Thyroid gland (tissue), 4 donors: ENCODE measurements around the gene GNB5. TPM values are rescaled to one million over a fixed set of nuclear protein-coding genes. Genes with fewer than 3 reads are reported as not detected.
"Not testable (repeated sequence)": the region's sequence is repeated elsewhere in the genome, so short reads cannot be mapped to it uniquely, and the experiment has no call there.

Source experiments
- DNase-seq, 2 donors: peaks; one replicate each; pipeline ENCODE4 v3.0.0-alpha.2; 2019
- H3K27ac ChIP-seq, 3 donors: fragments of 200-600 bp; sonication (generic); 1 replicate in 2 of 3; 2 replicates in 1 of 3; pipeline ENCODE4 v1.5.1; 2016 to 2019; ENCODE audit warnings: mild to moderate bottlenecking in 1 of 3, moderate library complexity in 1 of 3
- H3K27me3 ChIP-seq: fragments of 200-600 bp; sonication (generic); one replicate; pipeline ENCODE4 v1.5.1; 2019
- H3K36me3 ChIP-seq, 2 donors: fragments of 200-600 bp; sonication (generic); one replicate each; pipeline ENCODE4 v1.5.1; 2016 to 2019
- H3K4me1 ChIP-seq, 2 donors: fragments of 200-600 bp; sonication (generic); one replicate each; pipeline ENCODE4 v1.5.1; 2017 to 2019
- H3K4me3 ChIP-seq, 3 donors: fragments of 200-600 bp; sonication (generic); replicated peaks in 1 of 3; 1 replicate in 2 of 3; 2 replicates in 1 of 3; pipeline ENCODE4 v1.5.1; 2016; ENCODE audit warnings: mild to moderate bottlenecking in 1 of 3
- H3K9me3 ChIP-seq: fragments of 200-600 bp; sonication (generic); one replicate; pipeline ENCODE4 v1.5.1; 2017
- POLR2A ChIP-seq, 2 donors: fragments of 450-650 bp; IDR thresholded peaks; one replicate each; pipeline ENCODE4 v1.6.1; 2017; ENCODE audit warnings: antibody characterized with exemption in 2 of 2, mild to moderate bottlenecking in 2 of 2, moderate library complexity in 1 of 2
- WGBS, 2 donors: methylation state at CpG; one replicate each; pipeline ENCODE4 v1.1.5; 2017; 5-methylcytosine and 5-hydroxymethylcytosine counted together
- intact Hi-C: fragments of 100-400 bp; cut with DNase I; formaldehyde crosslinking; loops from one replicate; pipeline ENCODE4 v1.15.1; 2023
- total RNA-seq, 4 donors: library from RNA; depleted of rRNA; stranded (reverse); fragments of >200 nt; gene quantifications; one replicate each; pipeline ENCODE4 v1.2.3, GENCODE V29; 2016
- TF ChIP-seq, protein P1 (sequence below), 6 experiments: fragments of 200-600 bp in 3 of 6; fragments of 450-650 bp in 3 of 6; sonication (generic) in 3 of 6; IDR thresholded peaks; one replicate each; pipeline ENCODE4 v1.5.1; 2016 to 2019; ENCODE audit warnings: antibody characterized with exemption in 6 of 6, mild to moderate bottlenecking in 2 of 6, inconsistent platforms in 1 of 6, moderate library complexity in 1 of 6

The GNB5 gene
- total RNA-seq, 4 donors from 2014 or later = 49.6 to 62.1 (median 54.4) TPM

DNA sequence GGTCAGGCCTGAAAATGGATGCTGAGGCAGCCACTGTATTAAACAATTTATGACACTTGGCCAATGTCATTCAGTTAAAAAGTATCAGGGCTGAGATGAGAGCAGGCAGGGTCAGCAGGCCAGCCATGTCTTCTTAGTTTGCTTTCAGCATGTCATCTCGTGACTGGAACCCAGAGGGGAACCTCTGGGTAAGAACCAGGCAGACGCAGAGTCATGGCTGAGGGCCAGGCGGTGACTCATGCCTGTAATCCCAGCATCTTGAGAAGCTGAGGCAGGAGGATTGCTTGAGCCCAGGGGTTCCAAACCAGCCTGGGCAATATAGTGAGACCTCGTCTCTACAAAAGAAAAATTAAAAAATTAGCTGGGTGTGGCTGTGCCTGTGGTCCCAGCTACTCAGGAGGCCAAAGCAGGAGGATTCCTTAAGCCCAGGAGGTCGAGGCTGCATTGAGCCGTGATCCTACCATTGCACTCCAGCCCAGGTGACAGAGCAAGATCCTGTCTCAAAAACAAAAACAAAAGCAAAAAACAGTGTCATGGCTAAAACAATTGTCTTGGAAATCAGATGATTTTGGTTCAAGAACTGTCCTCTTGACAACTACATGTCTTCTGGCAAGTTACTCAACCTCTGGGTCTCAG, 90.3 kb downstream of the GNB5 start:
- TF ChIP-seq, protein P1, sequence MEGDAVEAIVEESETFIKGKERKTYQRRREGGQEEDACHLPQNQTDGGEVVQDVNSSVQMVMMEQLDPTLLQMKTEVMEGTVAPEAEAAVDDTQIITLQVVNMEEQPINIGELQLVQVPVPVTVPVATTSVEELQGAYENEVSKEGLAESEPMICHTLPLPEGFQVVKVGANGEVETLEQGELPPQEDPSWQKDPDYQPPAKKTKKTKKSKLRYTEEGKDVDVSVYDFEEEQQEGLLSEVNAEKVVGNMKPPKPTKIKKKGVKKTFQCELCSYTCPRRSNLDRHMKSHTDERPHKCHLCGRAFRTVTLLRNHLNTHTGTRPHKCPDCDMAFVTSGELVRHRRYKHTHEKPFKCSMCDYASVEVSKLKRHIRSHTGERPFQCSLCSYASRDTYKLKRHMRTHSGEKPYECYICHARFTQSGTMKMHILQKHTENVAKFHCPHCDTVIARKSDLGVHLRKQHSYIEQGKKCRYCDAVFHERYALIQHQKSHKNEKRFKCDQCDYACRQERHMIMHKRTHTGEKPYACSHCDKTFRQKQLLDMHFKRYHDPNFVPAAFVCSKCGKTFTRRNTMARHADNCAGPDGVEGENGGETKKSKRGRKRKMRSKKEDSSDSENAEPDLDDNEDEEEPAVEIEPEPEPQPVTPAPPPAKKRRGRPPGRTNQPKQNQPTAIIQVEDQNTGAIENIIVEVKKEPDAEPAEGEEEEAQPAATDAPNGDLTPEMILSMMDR (IDR thresholded peaks at IDR 0.05) = no peak
- TF ChIP-seq POLR2A (IDR thresholded peaks at IDR 0.05) = no peak
- no peak overlapping the region for H3K27ac ChIP-seq
- no peak overlapping the region for H3K4me3 ChIP-seq
- H3K36me3 ChIP-seq = no peaks in the 10 kb centered on the region
- no peaks in the 10 kb centered on the region for H3K27me3 ChIP-seq
- peak; percentile 35 to 41 for DNase-seq
- no peaks in the 10 kb centered on the region for H3K9me3 ChIP-seq
- WGBS, 2 donors = 82 to 94% methylated on average over 6 of the region's 6 CpGs
- no peaks in the 10 kb centered on the region for H3K4me1 ChIP-seq
- intact Hi-C loops = no loop called here

DNA sequence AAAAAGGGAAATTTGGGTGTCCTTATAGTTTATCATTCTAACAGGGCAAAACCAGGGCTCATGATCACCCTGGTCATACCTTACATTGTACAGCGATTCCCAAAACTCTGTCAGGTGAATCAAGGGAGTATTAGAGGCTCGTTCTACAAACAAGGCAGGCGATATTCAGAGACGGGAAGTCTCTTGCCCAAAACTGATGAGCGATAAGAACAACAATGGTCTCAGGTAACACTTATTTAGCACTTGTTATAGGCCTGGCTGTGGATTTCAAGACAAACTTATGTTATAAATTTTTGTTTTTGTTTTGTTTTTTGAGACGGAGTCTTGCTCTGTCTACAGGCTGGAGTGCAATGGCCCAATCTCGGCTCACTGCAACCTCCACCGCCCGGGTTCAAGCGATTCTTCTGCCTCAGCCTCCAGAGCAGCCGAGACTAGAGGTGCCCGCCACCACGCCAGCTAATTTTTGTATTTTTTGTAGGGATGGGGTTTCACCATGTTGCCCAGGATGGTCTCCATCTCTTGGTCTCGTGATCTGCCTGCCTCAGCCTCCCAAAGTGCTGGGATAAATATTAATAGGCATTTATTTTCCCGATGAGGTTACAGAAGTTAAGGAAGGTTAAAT, 91.4 kb downstream of the GNB5 start:
- Histone ChIP-seq H3K9me3 (no peaks in the 10 kb centered on the region), H3K36me3 (no peaks in the 10 kb centered on the region), H3K27ac (no peak overlapping the region), H3K4me3 (no peak overlapping the region), H3K4me1 (peaks cover 0 to 3% of the 10 kb centered on the region in 2 donors), H3K27me3 (no peaks in the 10 kb centered on the region)
- TF ChIP-seq POLR2A (IDR thresholded peaks at IDR 0.05) = no peak
- TF ChIP-seq, protein P1 (IDR thresholded peaks at IDR 0.05) = no peak
- intact Hi-C loops = no loop called here
- DNase-seq = no peak
- WGBS, 2 donors = 91 to 92% methylated on average over 15 of the region's 15 CpGs

DNA sequence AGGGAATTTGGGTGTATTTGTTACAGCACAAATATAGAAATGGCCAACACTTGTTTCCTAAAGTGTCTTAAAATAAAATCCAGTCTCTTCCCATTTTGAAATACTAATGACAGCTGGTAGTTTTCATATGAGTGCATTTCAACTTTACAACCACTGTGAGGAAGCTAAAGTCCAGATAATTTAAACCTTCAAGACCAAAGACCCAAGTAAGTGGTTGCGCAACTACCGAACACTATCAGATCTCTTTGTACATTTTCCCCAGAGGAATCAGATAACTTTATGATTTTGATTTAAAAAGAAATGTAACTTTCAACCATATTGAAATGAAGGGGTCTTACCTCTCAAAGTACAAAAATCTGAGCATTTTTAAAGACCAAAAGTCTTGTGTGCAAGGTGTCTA, 92.9 kb downstream of the GNB5 start:
- 89 to 92% methylated on average over 2 of the region's 2 CpGs for WGBS, 2 donors
- Histone ChIP-seq H3K27ac (no peak overlapping the region), H3K27me3 (no peaks in the 10 kb centered on the region), H3K9me3 (no peaks in the 10 kb centered on the region), H3K4me1 (peaks cover 0 to 14% of the 10 kb centered on the region in 2 donors), H3K4me3 (no peak overlapping the region), H3K36me3 (no peaks in the 10 kb centered on the region)
- DNase-seq = no peak
- TF ChIP-seq, protein P1 (IDR thresholded peaks at IDR 0.05) = no peak
- TF ChIP-seq POLR2A (IDR thresholded peaks at IDR 0.05) = no peak
- intact Hi-C loops = no loop called here

DNA sequence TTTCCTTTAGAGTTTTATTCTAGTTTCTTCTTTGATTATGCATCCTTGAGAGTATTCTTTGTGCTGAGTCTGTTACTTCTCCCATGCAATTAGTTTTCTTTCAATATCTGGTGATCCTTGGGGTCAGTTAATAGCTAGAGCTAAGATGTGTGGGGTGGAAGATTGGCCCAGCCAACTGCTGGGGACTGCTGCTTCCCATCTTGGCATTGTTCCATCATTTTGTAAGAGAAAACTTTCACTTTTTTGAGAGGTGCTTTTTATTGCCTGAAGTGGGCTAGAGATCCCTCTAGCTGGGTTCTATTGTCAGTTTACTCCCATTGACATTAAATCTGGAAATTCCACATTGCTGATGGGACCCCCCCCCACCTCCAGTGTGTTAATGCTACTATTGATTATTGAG, 94.0 kb downstream of the GNB5 start:
- no peak for DNase-seq
- Histone ChIP-seq H3K27ac (no peak overlapping the region), H3K36me3 (no peaks in the 10 kb centered on the region), H3K27me3 (no peaks in the 10 kb centered on the region), H3K4me1 (peaks cover 0 to 18% of the 10 kb centered on the region in 2 donors), H3K9me3 (no peaks in the 10 kb centered on the region), H3K4me3 (no peak overlapping the region)
- TF ChIP-seq POLR2A (IDR thresholded peaks at IDR 0.05) = no peak
- TF ChIP-seq, protein P1 (IDR thresholded peaks at IDR 0.05) = no peak
- intact Hi-C loops = no loop called here

DNA sequence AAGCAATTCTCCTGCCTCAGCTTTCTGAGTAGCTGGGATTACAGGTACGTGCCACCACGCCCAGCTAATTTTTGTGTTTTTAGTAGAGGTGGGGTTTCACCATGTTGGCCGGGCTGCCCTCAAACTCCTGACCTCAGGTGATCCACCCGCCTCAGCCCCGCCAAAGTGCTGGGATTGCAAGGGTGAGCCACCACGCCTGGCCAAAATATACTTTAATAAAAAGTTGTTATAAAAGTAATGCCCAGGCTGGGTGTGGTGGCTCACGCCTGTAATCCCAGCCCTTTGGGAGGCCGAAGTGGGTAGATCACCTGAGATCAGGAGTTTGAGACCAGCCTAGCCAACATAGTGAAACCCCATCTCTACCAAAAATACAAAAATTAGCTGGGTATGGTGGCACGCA, 94.7 kb downstream of the GNB5 start:
- H3K27me3 ChIP-seq, H3K27ac ChIP-seq, intact Hi-C loops, H3K4me3 ChIP-seq, H3K36me3 ChIP-seq, DNase-seq, H3K9me3 ChIP-seq: not testable (repeated sequence)
- 96 to 97% methylated on average over 9 of the region's 9 CpGs for WGBS, 2 donors
- H3K4me1 ChIP-seq = peaks cover 0 to 18% of the 10 kb centered on the region in 2 donors
